ENCODE results near the gene NEUROG3. TPM values are rescaled to one million over a fixed set of nuclear protein-coding genes. Genes with fewer than 3 reads are reported as not detected.
"Not testable (repeated sequence)": the region's sequence is repeated elsewhere in the genome, so short reads cannot be mapped to it uniquely, and the experiment has no call there.

NEUROG3 gene
- total RNA-seq, 1 experiment from 2014 or later, result not detected

- Histone ChIP-seq H3K27me3 (replicated peaks) (peaks cover 11% of the 10 kb centered on the region), H3K36me3 (no peaks in the 10 kb centered on the region), H3K4me3 (no peak overlapping the region), H3K4me1 (replicated peaks) (no peaks in the 10 kb centered on the region), H3K27ac (no peak overlapping the region), H3K9me3 (replicated peaks) (no peaks in the 10 kb centered on the region)
- no peak for DNase-seq (ENCODE audit: low read depth in 1 of 2, low spot score in 2 of 2)
These were observed 10.4 kb downstream of the NEUROG3 start for GRCh38 chr10:69562731-69563254.

GRCh38 chr10:69559525-69559924 lies 13.7 kb downstream of the NEUROG3 start:
- H3K27me3 ChIP-seq (replicated peaks), result no peaks in the 10 kb centered on the region; the same call in none of the 2 replicates
- no peak overlapping the region for H3K4me3 ChIP-seq
- no peaks in the 10 kb centered on the region for H3K36me3 ChIP-seq
- no peak overlapping the region for H3K27ac ChIP-seq
- no peaks in the 10 kb centered on the region for H3K4me1 ChIP-seq (replicated peaks)
- DNase-seq (ENCODE audit: low read depth in 1 of 2, low spot score in 2 of 2), result no peak
- no peaks in the 10 kb centered on the region for H3K9me3 ChIP-seq (replicated peaks)

DNA sequence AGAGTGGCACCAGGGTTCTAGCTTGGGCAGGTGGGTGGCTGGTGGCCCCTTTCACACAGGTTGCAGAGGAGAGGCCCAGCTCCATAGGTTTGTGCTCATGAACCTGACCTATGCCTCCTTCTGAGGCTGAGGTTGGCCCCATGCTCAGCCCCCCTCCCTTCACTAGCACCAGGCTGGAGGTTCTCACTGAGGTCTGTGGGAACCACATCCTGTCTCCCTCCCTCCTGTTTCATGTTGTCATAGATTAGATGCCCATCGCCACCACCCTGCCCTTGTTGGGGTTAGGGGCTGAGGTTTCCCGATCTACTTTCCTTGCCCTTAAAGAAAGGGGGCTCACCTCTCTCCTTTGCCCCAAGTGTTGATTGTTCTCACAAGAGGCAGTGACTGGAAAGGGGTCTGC lies 14.7 kb downstream of the NEUROG3 start:
- no peak for DNase-seq (ENCODE audit: low read depth in 1 of 2, low spot score in 2 of 2)
- Histone ChIP-seq H3K4me3 (no peak overlapping the region), H3K4me1 (replicated peaks) (no peaks in the 10 kb centered on the region), H3K9me3 (replicated peaks) (no peaks in the 10 kb centered on the region), H3K27me3 (replicated peaks) (no peaks in the 10 kb centered on the region; the same call in 1 of the 2 replicates), H3K27ac (no peak overlapping the region), H3K36me3 (no peaks in the 10 kb centered on the region)

DNA sequence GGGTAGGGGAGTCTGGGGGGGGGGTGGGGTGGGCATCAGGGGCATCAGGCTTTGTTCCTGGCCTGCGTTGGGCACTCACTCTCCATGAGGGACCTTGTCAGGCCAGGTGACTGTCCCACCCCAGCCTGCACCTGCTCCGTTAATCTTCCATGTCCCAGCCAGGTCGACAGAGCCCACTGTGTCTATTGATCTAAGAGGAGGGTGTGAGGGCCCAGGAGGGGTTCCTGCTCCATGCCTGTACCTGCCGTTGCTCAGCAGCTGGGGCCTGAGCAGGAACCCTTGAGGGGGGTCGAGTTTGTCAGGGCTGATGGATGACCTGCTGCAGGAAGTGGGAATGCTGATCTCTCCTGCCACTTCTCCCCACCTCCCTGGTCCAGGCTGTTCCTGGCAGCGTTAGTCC lies 18.6 kb downstream of the NEUROG3 start:
- Histone ChIP-seq H3K9me3 (replicated peaks) (peaks cover 6% of the 10 kb centered on the region), H3K27ac (no peak overlapping the region), H3K4me3 (no peak overlapping the region), H3K36me3 (no peaks in the 10 kb centered on the region), H3K27me3 (replicated peaks) (no peaks in the 10 kb centered on the region; the same call in 1 of the 2 replicates), H3K4me1 (replicated peaks) (no peaks in the 10 kb centered on the region)
- no peak for DNase-seq (ENCODE audit: low read depth in 1 of 2, low spot score in 2 of 2)

DNA sequence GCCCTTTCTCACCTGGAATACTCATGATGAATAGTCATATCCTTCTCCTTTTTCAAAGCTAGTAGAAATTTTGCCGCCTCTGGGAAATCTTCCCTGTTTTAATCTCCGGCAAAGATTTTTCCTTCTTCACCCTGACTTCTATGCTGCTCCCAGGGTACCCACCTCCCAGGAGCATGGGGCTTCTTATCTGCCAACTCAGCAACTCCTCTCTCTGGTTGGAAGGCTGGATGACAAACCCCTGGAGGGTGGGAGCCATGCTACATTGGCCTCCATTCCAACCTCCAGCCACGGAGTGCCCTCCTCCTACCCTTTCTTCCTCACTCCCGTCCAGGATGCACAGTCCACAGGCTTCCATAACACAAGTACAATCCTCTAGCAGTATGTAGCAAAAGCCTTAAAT lies 19.9 kb downstream of the NEUROG3 start:
- Histone ChIP-seq H3K27ac (no peak overlapping the region), H3K36me3 (no peaks in the 10 kb centered on the region; the same call in 1 of the 2 replicates), H3K4me1 (replicated peaks) (no peaks in the 10 kb centered on the region), H3K9me3 (replicated peaks) (peaks cover 6% of the 10 kb centered on the region), H3K27me3 (replicated peaks) (no peaks in the 10 kb centered on the region; the same call in 1 of the 2 replicates), H3K4me3 (no peak overlapping the region)
- DNase-seq (ENCODE audit: low read depth in 1 of 2, low spot score in 2 of 2), result no peak

GRCh38 chr10:69552268-69552667 lies 21.0 kb downstream of the NEUROG3 start:
- Histone ChIP-seq H3K4me3 (no peak overlapping the region), H3K27me3 (replicated peaks) (no peaks in the 10 kb centered on the region; the same call in 1 of the 2 replicates), H3K36me3 (no peaks in the 10 kb centered on the region; the same call in 1 of the 2 replicates), H3K27ac (no peak overlapping the region), H3K9me3 (replicated peaks) (peaks cover 13% of the 10 kb centered on the region), H3K4me1 (replicated peaks) (no peaks in the 10 kb centered on the region)
- no peak for DNase-seq (ENCODE audit: low read depth in 1 of 2, low spot score in 2 of 2)

- no peaks in the 10 kb centered on the region; the same call in 1 of the 2 replicates for H3K36me3 ChIP-seq
- no peak overlapping the region for H3K4me3 ChIP-seq
- H3K27ac ChIP-seq, result no peak overlapping the region
- no peaks in the 10 kb centered on the region for H3K27me3 ChIP-seq (replicated peaks)
- H3K4me1 ChIP-seq (replicated peaks), result no peaks in the 10 kb centered on the region
- DNase-seq (ENCODE audit: low read depth in 1 of 2, low spot score in 2 of 2), result no peak
- H3K9me3 ChIP-seq (replicated peaks), result peaks cover 13% of the 10 kb centered on the region
These were observed 23.3 kb downstream of the NEUROG3 start for GRCh38 chr10:69549959-69550358.

GRCh38 chr10:69541463-69541862 lies 31.8 kb downstream of the NEUROG3 start:
- no peak overlapping the region for H3K27ac ChIP-seq
- DNase-seq (ENCODE audit: low read depth in 1 of 2, low spot score in 2 of 2), result no peak
- no peaks in the 10 kb centered on the region for H3K36me3 ChIP-seq
- no peaks in the 10 kb centered on the region for H3K27me3 ChIP-seq (replicated peaks)
- no peaks in the 10 kb centered on the region; the same call in 1 of the 2 replicates for H3K9me3 ChIP-seq (replicated peaks)
- H3K4me1 ChIP-seq (replicated peaks), result no peaks in the 10 kb centered on the region
- no peak overlapping the region for H3K4me3 ChIP-seq

DNA sequence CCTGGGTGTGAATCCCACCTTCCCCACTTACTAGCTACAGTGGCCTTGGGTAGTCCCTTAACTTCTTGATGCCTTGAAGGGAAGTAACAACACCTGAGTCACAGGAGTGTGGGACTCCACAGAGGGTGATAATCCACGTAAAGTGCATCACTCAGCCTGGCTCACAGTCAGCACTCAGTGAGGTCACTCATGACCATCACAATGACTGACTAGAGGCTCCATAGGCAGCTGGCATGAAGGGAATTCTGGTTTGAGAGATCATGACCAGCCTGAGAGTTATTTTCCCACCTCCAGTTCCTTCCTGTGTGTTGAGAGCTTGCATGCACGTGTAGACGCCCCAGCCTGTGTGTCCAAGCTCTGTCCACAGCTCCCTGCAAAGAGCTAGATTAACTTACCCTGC lies 34.8 kb downstream of the NEUROG3 start:
- Histone ChIP-seq H3K36me3 (no peaks in the 10 kb centered on the region), H3K4me1 (replicated peaks) (no peaks in the 10 kb centered on the region), H3K27ac (no peak overlapping the region), H3K4me3 (no peak overlapping the region), H3K27me3 (replicated peaks) (peaks cover 5% of the 10 kb centered on the region; the same call in 1 of the 2 replicates), H3K9me3 (replicated peaks) (no peaks in the 10 kb centered on the region)
- DNase-seq (ENCODE audit: low read depth in 1 of 2, low spot score in 2 of 2), result no peak

- Histone ChIP-seq H3K4me1 (replicated peaks) (no peaks in the 10 kb centered on the region), H3K36me3 (no peaks in the 10 kb centered on the region), H3K27ac (no peak overlapping the region), H3K4me3 (no peak overlapping the region), H3K9me3 (replicated peaks) (no peaks in the 10 kb centered on the region), H3K27me3 (replicated peaks) (peaks cover 7% of the 10 kb centered on the region; the same call in 1 of the 2 replicates)
- DNase-seq (ENCODE audit: low read depth in 1 of 2, low spot score in 2 of 2), result no peak
These were observed 35.8 kb downstream of the NEUROG3 start for GRCh38 chr10:69537449-69537848.

GRCh38 chr10:69536521-69536920 lies 36.7 kb downstream of the NEUROG3 start:
- not testable (repeated sequence) for DNase-seq (ENCODE audit: low read depth in 1 of 2, low spot score in 2 of 2); H3K27ac ChIP-seq; H3K27me3 ChIP-seq (replicated peaks); H3K4me3 ChIP-seq; H3K36me3 ChIP-seq; H3K9me3 ChIP-seq (replicated peaks); H3K4me1 ChIP-seq (replicated peaks)

GRCh38 chr10:69533658-69534057 lies 39.6 kb downstream of the NEUROG3 start:
- no peaks in the 10 kb centered on the region for H3K36me3 ChIP-seq
- H3K27me3 ChIP-seq (replicated peaks), result peaks cover 10% of the 10 kb centered on the region

GRCh38 chr10:69527961-69528360 lies 45.3 kb downstream of the NEUROG3 start:
- no peaks in the 10 kb centered on the region for H3K36me3 ChIP-seq
- no peaks in the 10 kb centered on the region for H3K9me3 ChIP-seq (replicated peaks)
- H3K4me3 ChIP-seq, result no peak overlapping the region
- H3K27ac ChIP-seq, result no peak overlapping the region
- H3K27me3 ChIP-seq (replicated peaks), result peaks cover 20% of the 10 kb centered on the region
- no peak for DNase-seq (ENCODE audit: low read depth in 1 of 2, low spot score in 2 of 2)
- no peaks in the 10 kb centered on the region for H3K4me1 ChIP-seq (replicated peaks)

More at GRCh38 chr10:69533658-69534057, 39.6 kb downstream of the NEUROG3 start:
- H3K4me1 ChIP-seq (replicated peaks), result no peaks in the 10 kb centered on the region
- H3K27ac ChIP-seq, result no peak overlapping the region
- no peaks in the 10 kb centered on the region for H3K9me3 ChIP-seq (replicated peaks)
- DNase-seq (ENCODE audit: low read depth in 1 of 2, low spot score in 2 of 2), result no peak
- no peak overlapping the region for H3K4me3 ChIP-seq
